IPS-NIHi11 (cell line): ENCODE data around the gene PAH.
A peak's percentile ranks its signal among the peaks of the same experiment; 100 is the strongest.

Experiments used
- DNase-seq: peaks from one replicate; pipeline ENCODE4 v3.0.0; 2012; ENCODE audit warnings: mixed read lengths, low spot score

The PAH gene

DNA sequence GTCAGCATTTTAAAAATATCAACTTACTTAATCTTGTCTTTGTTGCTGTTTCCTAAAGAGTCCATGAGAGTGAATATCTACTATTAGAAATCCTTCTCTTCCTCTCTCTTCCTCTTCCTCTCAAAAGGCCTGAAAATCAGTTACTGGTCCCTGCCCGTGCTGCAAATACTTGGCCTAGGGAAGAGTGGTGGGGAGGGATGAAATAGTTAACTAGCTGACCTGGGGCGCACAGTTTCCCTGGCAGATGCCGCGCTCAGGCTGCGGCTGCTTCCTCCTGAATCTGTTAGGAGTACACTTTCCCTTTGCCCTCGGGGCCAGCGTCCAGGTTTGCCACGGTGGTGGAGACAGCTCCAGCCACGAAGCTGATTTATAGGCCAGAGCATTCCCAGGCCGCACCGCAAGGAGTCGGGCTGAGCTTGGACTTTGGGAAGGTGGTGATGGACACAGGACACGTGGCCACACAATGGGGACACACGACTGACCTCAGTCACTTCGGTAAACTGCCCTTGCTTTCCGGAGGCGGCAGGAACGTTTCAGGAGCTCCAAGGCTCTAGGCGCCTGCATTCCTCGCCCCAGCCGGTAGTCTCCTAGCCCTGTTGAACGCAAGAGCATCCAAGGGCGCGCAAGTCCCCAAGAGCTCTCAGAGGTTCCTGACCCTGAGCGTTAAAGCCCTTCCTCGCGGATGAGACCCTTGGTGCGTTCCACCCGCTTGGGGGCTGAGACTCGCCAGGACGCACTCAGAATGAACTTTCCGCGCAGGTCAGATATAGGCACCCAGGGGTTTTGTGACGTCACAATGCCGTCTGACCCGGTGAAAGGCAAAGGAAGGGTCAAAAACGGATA lies 33.3 kb upstream of the PAH start:
- peak; percentile 42 for DNase-seq

- DNase-seq = peak; percentile 80
Measured at GRCh38 chr12:102948941-102949352, 31.9 kb upstream of the PAH start.

- no peak for DNase-seq
Measured at GRCh38 chr12:102946042-102946441, 29.0 kb upstream of the PAH start.

GRCh38 chr12:102939670-102940222 lies 22.7 kb upstream of the PAH start:
- DNase-seq = no peak

DNA sequence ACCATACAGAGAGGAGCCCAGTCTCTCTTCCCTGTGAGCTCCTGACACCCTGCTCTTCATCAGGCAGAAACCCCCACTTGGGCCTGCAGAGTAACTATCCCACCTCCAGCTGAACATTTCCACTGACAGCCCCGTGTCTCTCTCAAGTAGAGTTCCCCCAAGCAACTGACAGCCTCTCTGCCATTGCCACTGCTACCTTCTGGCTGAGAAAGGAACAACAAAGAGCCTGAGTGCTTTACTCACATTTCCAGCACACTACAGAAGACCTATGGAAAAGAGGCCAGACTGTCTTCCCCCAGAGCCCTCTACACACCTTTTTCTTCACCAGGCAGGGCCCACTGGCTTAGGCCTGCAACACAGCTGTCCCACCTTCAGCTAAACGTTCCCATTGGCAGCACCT lies 22.0 kb upstream of the PAH start:
- DNase-seq = no peak

DNA sequence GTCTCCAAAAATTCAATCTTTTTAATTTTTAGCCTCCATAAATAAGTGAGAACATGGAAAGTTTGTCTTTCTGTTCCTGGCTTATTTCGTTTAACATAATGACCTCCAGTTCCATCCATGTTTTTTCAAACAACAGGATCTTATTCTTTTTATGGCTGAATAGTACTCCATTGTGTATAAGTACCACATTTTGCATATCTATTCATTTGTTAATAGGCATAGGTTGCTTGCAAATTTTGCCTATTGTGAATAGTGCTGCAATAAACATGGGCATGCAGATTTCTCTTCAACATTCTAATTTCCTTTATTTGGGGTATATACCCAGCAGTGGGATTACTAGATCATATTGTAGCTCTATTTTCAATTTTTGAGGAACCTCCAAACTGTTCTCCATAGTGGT lies 16.1 kb upstream of the PAH start:
- DNase-seq = no peak

DNA sequence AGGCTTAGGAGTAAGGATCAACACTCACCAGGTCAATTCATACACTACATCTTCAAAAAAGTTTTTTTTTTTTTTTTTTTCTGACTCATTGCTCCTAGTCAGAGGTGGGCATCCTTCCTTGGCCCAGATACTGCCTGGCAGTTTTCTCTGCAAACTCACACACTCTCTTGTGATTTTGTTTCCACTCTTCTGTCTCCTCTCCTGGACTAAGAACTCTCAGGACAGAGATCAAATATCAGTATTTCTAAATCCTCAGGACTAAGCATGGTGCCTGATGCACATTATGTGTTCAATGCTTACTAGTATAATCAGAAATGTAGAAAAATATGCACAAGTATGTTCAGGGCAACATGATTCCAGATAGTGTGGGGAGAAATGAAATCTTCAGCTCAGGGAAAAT lies 10.2 kb upstream of the PAH start:
- DNase-seq = no peak

- DNase-seq = no peak
Measured at GRCh38 chr12:102921240-102921639, 4.2 kb upstream of the PAH start.

- no peak for DNase-seq
Measured at GRCh38 chr12:102920271-102920670, 3.2 kb upstream of the PAH start.

DNA sequence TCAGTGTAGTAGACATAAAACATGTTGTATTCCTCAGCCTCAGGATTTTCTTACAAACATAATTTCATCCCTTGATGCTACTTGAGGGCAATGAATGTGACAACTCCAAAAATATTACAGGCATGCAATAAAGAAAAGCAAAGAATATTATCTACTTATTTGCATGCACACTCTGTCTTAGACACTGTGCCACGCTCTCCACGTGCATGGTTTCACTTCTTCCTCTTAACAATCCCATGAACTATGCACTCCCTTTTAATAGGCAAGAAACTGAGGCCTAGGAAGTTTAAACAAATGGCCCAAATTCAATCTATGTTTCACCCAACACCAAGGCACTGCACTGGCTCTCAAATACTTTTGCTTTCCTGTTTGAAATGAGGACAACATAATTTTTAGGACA lies 1.8 kb upstream of the PAH start:
- DNase-seq = no peak

GRCh38 chr12:102916252-102917025 lies 605 bp downstream of the PAH start:
- no peak for DNase-seq

GRCh38 chr12:102913453-102914226 lies 3.4 kb downstream of the PAH start:
- no peak for DNase-seq

DNA sequence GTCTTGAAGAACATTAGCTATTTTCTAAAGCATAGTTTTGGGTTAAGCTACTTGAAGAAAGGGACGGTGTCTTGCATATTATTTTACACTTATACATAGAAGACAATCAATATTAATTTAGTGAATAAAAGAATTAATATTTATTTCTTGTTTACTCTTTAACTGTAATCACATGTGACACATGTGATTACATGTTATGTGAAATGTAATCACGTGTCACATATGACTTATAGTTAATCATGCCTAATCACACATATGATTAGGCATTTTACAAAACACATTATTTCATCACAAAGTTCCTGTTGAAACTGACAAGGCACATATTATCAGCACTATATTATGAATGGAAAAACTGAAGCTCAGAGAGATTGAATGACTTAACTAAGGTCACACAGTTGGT lies 4.8 kb downstream of the PAH start:
- DNase-seq = no peak

DNA sequence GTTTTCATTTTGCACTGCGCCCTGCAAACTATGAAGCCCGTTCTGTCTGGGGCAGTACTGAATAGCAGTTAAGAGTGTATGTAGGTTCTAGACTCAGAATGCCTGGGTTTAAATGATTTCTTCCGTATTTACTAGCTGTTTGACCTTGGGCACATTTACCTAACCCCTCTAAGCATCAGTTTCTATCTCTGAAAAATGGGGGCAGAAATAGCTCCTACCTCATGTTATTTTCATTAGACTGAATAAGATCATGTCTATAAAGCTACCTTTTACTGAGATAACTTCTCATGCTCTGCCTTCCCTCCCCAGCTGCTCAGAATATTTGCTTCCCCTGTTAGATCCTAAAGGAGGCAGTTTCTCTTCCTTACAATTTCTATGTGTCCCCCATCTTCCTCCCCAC lies 5.7 kb downstream of the PAH start:
- no peak for DNase-seq

DNA sequence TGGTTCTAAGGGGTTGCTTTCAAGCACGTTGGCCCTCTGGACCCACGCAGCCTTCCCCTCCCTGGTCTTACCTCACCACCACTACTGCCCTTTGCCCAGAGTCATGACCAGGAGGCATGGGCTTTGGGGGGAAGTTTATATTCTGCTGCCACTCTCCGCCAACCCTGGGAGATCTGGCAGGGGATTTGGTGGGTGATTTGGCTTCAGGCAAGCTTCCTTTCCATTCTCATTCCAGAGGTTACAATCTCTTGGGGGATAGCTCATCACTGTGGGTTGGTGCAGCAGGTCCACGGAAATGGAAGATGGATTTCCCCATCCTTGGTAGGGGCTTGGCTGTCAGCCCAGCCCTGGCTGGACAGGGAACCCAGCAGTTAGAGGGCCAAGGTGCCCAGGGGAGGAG lies 6.3 kb downstream of the PAH start:
- DNase-seq = no peak

GRCh38 chr12:102910137-102910536 lies 6.9 kb downstream of the PAH start:
- DNase-seq = no peak

DNA sequence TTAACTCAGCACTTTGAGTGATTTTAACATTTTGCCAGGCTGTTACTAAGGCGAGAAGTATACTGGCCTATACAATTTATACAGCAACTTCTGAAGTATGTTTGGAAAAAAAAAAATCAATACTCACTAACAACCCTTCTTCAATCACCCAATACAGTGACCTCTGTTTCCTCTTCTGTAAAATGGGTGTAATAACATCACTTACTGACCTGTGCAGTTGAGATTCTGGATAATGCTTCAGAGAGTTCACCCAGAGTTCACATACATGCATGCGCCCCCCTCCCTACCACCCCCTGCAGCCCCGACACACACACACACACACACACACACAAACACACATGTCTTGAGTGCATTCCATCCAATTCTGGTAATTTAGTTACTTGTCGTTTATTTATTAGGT lies 9.1 kb downstream of the PAH start:
- no peak for DNase-seq

GRCh38 chr12:102905229-102905628 lies 11.8 kb downstream of the PAH start:
- DNase-seq = no peak

DNA sequence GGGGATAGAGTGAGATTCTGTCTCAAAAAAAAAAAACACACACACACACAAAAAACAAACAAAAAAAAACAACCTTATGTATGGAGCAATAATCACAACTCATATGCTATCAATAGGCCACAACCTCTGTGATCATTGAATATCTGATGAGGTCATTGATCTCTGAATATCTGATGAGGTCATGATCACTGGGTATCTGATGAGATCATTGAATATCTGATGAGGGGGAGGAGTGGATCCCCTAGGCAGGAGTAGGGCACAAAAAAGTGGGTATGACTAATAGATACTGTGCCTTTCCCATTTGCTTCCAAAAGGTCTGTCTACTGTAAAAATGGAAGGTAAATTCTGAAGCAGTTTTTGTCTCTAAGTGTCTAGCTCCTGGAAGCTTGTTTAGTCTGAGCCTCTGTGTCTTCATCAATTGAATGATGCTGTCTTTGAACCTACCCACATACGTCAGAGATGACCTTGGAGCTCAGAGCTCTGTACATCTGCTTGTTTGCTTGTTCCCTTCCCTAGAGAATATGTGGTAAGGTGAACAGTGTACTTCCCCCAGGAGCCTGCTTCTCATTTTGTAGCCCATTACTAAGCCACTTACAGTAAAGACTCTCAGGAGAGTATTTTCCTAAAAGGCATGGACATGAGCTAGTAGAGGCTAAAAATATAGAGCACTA lies 13.6 kb downstream of the PAH start:
- DNase-seq = no peak

DNA sequence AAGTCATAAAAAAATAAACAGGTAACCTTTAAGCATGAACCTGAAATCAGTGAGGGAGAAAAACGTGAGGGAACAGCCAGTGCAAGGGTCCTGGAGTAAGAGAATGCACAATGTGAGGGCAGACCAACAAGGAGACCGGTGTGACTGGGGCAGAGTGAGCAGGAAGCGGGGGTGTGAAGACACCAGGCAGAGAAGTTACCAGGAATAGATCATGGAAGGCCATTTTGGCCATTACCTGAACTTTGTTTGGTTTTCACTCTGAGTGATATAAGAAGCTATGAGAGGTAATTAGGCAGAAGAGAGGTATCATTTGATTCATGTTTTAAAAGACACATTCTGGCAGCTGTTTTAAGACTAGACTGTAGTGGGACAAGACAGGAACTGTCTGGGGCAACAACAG lies 15.0 kb downstream of the PAH start:
- DNase-seq = no peak

DNA sequence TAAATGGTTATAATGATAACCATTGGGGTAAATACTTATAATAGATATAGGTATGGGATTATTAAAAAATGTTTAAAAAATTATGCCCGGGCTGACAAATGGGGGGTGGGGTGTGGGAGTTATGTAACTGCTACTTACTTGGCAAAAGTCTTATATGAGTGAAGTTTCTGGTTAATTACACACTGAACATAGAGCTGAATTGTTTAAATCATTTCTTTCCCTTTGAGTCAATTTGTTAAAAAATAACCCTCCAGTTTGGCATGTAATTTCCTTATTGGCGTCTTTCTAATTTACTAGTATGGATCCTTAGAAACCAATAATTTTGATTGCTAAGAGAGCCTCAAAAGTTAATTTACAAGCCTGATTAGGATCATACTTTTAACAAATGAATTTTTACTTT lies 16.7 kb downstream of the PAH start:
- no peak for DNase-seq

- peak; percentile 20 for DNase-seq
Measured at GRCh38 chr12:102896067-102896466, 21.0 kb downstream of the PAH start.
